Fibroblast of lung (primary cell): ENCODE data around the gene FBXL17. TPM values are rescaled to one million over a fixed set of nuclear protein-coding genes. Genes with fewer than 3 reads are reported as not detected.

Source experiments
- DNase-seq, 2 donors: peaks; one replicate each; pipeline versions ENCODE4 v3.0.0 to v3.0.0-alpha.2; 2010; ENCODE audit warnings: low read depth in 2 of 2
- H2AFZ ChIP-seq: 2 replicates; pipeline ENCODE4 v1.5.1; 2012; ENCODE audit warnings: low read length, control low read depth, inconsistent platforms
- H3K27ac ChIP-seq: 2 replicates; pipeline ENCODE4 v1.5.1; 2011; ENCODE audit warnings: low read length, control low read depth; ENCODE audit not compliant: insufficient read depth
- H3K27me3 ChIP-seq: 2 replicates; pipeline ENCODE4 v1.5.1; 2011; ENCODE audit warnings: mild to moderate bottlenecking, low read length; ENCODE audit not compliant: control insufficient read depth, insufficient read depth
- H3K36me3 ChIP-seq: 2 replicates; pipeline ENCODE4 v1.5.1; 2011; ENCODE audit warnings: low read length; ENCODE audit not compliant: control insufficient read depth, insufficient read depth
- H3K4me1 ChIP-seq: 2 replicates; pipeline ENCODE4 v1.5.1; 2011; ENCODE audit warnings: low read length; ENCODE audit not compliant: control insufficient read depth, insufficient read depth; ENCODE audit errors: extremely low read depth
- H3K4me2 ChIP-seq: 2 replicates; pipeline ENCODE4 v1.5.1; 2011; ENCODE audit warnings: low read length, control low read depth; ENCODE audit not compliant: insufficient read depth; ENCODE audit errors: extremely low read depth
- H3K4me3 ChIP-seq, 4 experiments: fragments of 200-600 bp in 1 of 4; sonication (generic) in 1 of 4; replicated peaks in 1 of 4; 2 replicates each; pipeline ENCODE4 v1.5.1; 2011 to 2016; ENCODE audit warnings: low read length in 4 of 4, low read depth in 3 of 4, mild to moderate bottlenecking in 3 of 4, control low read depth in 2 of 4, inconsistent platforms in 1 of 4, mixed read lengths in 1 of 4; ENCODE audit not compliant: insufficient read depth in 1 of 4; ENCODE audit errors: control extremely low read depth in 1 of 4
- H3K79me2 ChIP-seq: 2 replicates; pipeline ENCODE4 v1.5.1; 2012; ENCODE audit warnings: mild to moderate bottlenecking, low read length, inconsistent platforms; ENCODE audit not compliant: control insufficient read depth, insufficient read depth
- H3K9ac ChIP-seq: 2 replicates; pipeline ENCODE4 v1.5.1; 2011; ENCODE audit warnings: mild to moderate bottlenecking, low read length, control low read depth; ENCODE audit not compliant: insufficient read depth
- H3K9me3 ChIP-seq: 2 replicates; pipeline ENCODE4 v1.5.1; 2012; ENCODE audit warnings: low read depth, low read length; ENCODE audit not compliant: control insufficient read depth, insufficient read depth
- H4K20me1 ChIP-seq: 2 replicates; pipeline ENCODE4 v1.5.1; 2011; ENCODE audit warnings: low read length; ENCODE audit not compliant: control insufficient read depth, insufficient read depth; ENCODE audit errors: extremely low read depth
- EZH2 ChIP-seq: IDR thresholded peaks from 2 replicates; pipeline ENCODE4 v1.5.1; 2012; ENCODE audit warnings: low read length, control low read depth, mild to moderate bottlenecking; ENCODE audit errors: missing control alignments
- polyA plus RNA-seq, 2 donors: library from polyadenylated mRNA; depleted of rRNA in 1 of 2; stranded (reverse) in 1 of 2; unstranded in 1 of 2; fragments of >200 nt; gene quantifications; 2 replicates each; pipeline ENCODE4 v1.2.1, GENCODE V29; 2011 to 2012; ENCODE audit warnings: missing spikeins in 1 of 2
- total RNA-seq: library from RNA; depleted of rRNA; stranded (reverse); fragments of >200 nt; gene quantifications from 2 replicates; pipeline ENCODE4 v1.2.1, GENCODE V29; 2014
- TF ChIP-seq, protein P1 (sequence below), 2 donors: IDR thresholded peaks in 1 of 2; conservative IDR thresholded peaks in 1 of 2; 1 replicate in 1 of 2; 2 replicates in 1 of 2; pipeline ENCODE4 v1.5.1; 2011 to 2012; ENCODE audit warnings: low read length in 2 of 2, control low read depth in 1 of 2, inconsistent platforms in 1 of 2, low read depth in 1 of 2, mild to moderate bottlenecking in 1 of 2

The FBXL17 gene
- total and polyA plus RNA-seq, 2 donors (not counting 1 experiment from before 2014, with no cell fraction given), result 7.1 to 8.3 TPM

DNA sequence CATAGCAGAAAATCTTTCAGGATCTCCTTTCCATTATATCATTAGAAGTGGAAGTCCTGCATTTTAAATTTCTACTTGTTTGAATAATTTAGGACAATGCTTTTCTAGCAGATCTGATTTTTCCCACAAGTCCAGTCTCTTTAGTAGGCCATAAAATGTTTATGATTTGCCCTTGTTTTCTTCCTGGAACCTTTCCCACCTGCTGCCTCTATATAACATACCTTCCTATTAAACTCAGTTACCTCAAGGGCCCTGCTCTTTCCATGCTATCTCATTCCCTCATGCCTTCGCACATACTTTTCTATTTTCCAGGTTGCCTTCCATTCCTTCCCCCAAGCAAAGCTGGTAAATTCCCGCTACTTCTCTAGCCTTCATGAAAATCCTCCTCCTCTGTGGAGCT is 524.1 kb downstream of the FBXL17 start:
- no peak for DNase-seq

DNA sequence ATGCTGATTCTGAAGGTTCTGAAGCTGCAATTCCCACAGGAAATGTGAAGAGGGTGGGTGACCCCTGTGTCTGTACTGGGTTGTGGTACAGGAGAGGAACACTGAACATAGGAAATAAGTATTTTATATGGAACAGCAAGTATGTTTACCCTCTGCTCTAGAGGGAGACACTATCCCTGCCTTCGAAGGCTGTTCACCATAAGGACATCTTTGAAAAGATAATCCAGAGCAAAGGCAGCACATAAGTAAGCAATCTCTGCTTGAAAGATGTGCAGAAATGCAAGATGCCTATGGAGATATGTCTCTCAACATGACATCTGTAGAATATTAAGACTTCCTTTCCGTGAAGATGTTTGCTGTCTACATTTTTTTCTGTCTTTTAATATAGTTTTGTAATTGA is 526.7 kb downstream of the FBXL17 start:
- no peak for DNase-seq
- no peak overlapping the region for H2AFZ ChIP-seq

More for the DNA sequence above, 524.1 kb downstream of the FBXL17 start:
- TF ChIP-seq, protein P1, sequence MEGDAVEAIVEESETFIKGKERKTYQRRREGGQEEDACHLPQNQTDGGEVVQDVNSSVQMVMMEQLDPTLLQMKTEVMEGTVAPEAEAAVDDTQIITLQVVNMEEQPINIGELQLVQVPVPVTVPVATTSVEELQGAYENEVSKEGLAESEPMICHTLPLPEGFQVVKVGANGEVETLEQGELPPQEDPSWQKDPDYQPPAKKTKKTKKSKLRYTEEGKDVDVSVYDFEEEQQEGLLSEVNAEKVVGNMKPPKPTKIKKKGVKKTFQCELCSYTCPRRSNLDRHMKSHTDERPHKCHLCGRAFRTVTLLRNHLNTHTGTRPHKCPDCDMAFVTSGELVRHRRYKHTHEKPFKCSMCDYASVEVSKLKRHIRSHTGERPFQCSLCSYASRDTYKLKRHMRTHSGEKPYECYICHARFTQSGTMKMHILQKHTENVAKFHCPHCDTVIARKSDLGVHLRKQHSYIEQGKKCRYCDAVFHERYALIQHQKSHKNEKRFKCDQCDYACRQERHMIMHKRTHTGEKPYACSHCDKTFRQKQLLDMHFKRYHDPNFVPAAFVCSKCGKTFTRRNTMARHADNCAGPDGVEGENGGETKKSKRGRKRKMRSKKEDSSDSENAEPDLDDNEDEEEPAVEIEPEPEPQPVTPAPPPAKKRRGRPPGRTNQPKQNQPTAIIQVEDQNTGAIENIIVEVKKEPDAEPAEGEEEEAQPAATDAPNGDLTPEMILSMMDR (conservative IDR thresholded peaks at IDR 0.05 in 1 of 2, IDR thresholded peaks at IDR 0.05 in 1 of 2; ENCODE audit: low read depth in 1 of 2, low read length in 2 of 2), result no peak
- TF ChIP-seq EZH2, result no peak
- H3K4me2 ChIP-seq, result no peak overlapping the region
- no peaks in the 10 kb centered on the region for H4K20me1 ChIP-seq
- no peak overlapping the region for H2AFZ ChIP-seq
- H3K36me3 ChIP-seq, result no peaks in the 10 kb centered on the region
- H3K4me1 ChIP-seq, result no peaks in the 10 kb centered on the region
- no peak overlapping the region for H3K9ac ChIP-seq
- no peak overlapping the region for H3K27ac ChIP-seq
- H3K9me3 ChIP-seq, result no peaks in the 10 kb centered on the region
- H3K27me3 ChIP-seq, result no peaks in the 10 kb centered on the region
- no peaks in the 10 kb centered on the region for H3K79me2 ChIP-seq
- no peak overlapping the region for H3K4me3 ChIP-seq

DNA sequence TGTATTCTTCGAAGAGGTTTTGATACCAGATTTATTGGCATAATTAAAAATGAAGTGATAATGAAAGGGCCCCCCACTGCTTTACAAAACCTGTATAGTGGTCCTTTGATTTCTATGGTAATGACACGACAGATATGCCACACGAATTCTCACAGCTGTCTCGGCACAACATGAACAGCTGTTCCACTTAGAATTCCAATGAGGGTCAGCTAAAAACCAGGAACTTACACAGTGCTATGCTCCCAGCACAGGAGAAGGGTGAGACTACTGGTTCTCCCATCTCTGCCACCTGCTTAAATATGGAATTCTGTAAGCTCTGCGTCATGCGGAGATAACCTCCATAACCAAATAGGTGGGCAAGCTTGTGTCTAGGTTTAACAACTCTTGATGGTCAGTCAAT is 528.2 kb downstream of the FBXL17 start:
- TF ChIP-seq EZH2, result no peak
- TF ChIP-seq, protein P1 (conservative IDR thresholded peaks at IDR 0.05 in 1 of 2, IDR thresholded peaks at IDR 0.05 in 1 of 2; ENCODE audit: low read depth in 1 of 2, low read length in 2 of 2), result no peak
- H3K9ac ChIP-seq, result no peak overlapping the region
- no peak overlapping the region for H3K27ac ChIP-seq
- no peaks in the 10 kb centered on the region for H3K9me3 ChIP-seq
- H3K4me1 ChIP-seq, result no peaks in the 10 kb centered on the region
- H3K27me3 ChIP-seq, result no peaks in the 10 kb centered on the region
- no peaks in the 10 kb centered on the region for H3K79me2 ChIP-seq
- H3K4me3 ChIP-seq, result no peak overlapping the region
- no peak for DNase-seq
- H4K20me1 ChIP-seq, result no peaks in the 10 kb centered on the region
- H3K4me2 ChIP-seq, result no peak overlapping the region
- no peaks in the 10 kb centered on the region for H3K36me3 ChIP-seq
- H2AFZ ChIP-seq, result no peak overlapping the region

More for the DNA sequence above, 526.7 kb downstream of the FBXL17 start:
- no peak overlapping the region for H3K9ac ChIP-seq
- no peak overlapping the region for H3K27ac ChIP-seq
- H3K4me2 ChIP-seq, result no peak overlapping the region
- no peaks in the 10 kb centered on the region for H3K27me3 ChIP-seq
- no peaks in the 10 kb centered on the region for H4K20me1 ChIP-seq
- H3K79me2 ChIP-seq, result no peaks in the 10 kb centered on the region
- no peak for TF ChIP-seq EZH2
- TF ChIP-seq, protein P1 (conservative IDR thresholded peaks at IDR 0.05 in 1 of 2, IDR thresholded peaks at IDR 0.05 in 1 of 2; ENCODE audit: low read depth in 1 of 2, low read length in 2 of 2), result no peak
- H3K9me3 ChIP-seq, result no peaks in the 10 kb centered on the region
- no peaks in the 10 kb centered on the region for H3K36me3 ChIP-seq
- no peaks in the 10 kb centered on the region for H3K4me1 ChIP-seq
- H3K4me3 ChIP-seq, result no peak overlapping the region
